K562 (cell line): ENCODE results near the gene WDR5B. TPM values are rescaled to one million over a fixed set of nuclear protein-coding genes. Genes with fewer than 3 reads are reported as not detected.

Experiments used
- BMI1 ChIP-seq: fragments of 150-350 bp; IDR thresholded peaks from 2 replicates; pipeline ENCODE4 v1.6.1; 2014; ENCODE audit warnings: low read length
- FIP1L1 ChIP-seq: fragments of 200-400 bp; formaldehyde crosslinking; IDR thresholded peaks from 2 replicates; pipeline ENCODE4 v1.6.1; 2018; ENCODE audit warnings: mild to moderate bottlenecking, low read depth, low read length; ENCODE audit not compliant: poor library complexity, severe bottlenecking
- HEY1 ChIP-seq: fragments of 250-450 bp; sonication (Bioruptor Pico); IDR thresholded peaks from 2 replicates; pipeline ENCODE4 v1.5.0; 2020; ENCODE audit warnings: mild to moderate bottlenecking, moderate library complexity, borderline replicate concordance
- JUND ChIP-seq, 2 experiments: IDR thresholded peaks; 2 replicates in 1 of 2; 3 replicates in 1 of 2; pipeline ENCODE4 v1.6.1; 2011; ENCODE audit warnings: borderline replicate concordance in 2 of 2, low read depth in 2 of 2, low read length in 2 of 2, improper control_type of control experiment in 1 of 2, missing biosample characterization in 1 of 2, missing genetic modification characterization in 1 of 2, missing genetic modification reagents in 1 of 2
- KAT7 ChIP-seq: sonication (generic); formaldehyde crosslinking; IDR thresholded peaks from 2 replicates; pipeline ENCODE4 v1.8.0; 2022; ENCODE audit warnings: missing genetic modification reagents, mild to moderate bottlenecking, borderline replicate concordance
- POLR2B ChIP-seq: fragments of 450-650 bp; IDR thresholded peaks from 2 replicates; pipeline ENCODE4 v1.6.1; 2018; ENCODE audit warnings: low read depth; ENCODE audit not compliant: partially characterized antibody
- POLR2G ChIP-seq: fragments of 200-400 bp; formaldehyde crosslinking; IDR thresholded peaks from 2 replicates; pipeline ENCODE4 v1.6.1; 2017; ENCODE audit warnings: low read depth, mild to moderate bottlenecking, antibody characterized with exemption, low read length, moderate library complexity
- PTBP1 ChIP-seq: fragments of 200-400 bp; formaldehyde crosslinking; IDR thresholded peaks from 2 replicates; pipeline ENCODE4 v1.6.1; 2017; ENCODE audit warnings: low read depth, low read length
- REST ChIP-seq, 2 experiments: fragments of 450-650 bp; formaldehyde crosslinking in 1 of 2; IDR thresholded peaks; 2 replicates each; pipeline versions ENCODE4 v1.4.0 to v1.6.1; 2014 to 2020; ENCODE audit warnings: mild to moderate bottlenecking in 2 of 2, borderline replicate concordance in 1 of 2, low read depth in 1 of 2
- THRB ChIP-seq: fragments of 450-650 bp; formaldehyde crosslinking; conservative IDR thresholded peaks from 2 replicates; pipeline ENCODE4 v1.4.0; 2022; ENCODE audit warnings: mild to moderate bottlenecking, missing genetic modification characterization
- ZNF431 ChIP-seq: sonication (generic); formaldehyde crosslinking; IDR thresholded peaks from 2 replicates; pipeline ENCODE4 v1.8.0; 2022; ENCODE audit warnings: mild to moderate bottlenecking, missing genetic modification reagents
- polyA plus RNA-seq, 8 experiments: library from polyadenylated mRNA; depleted of rRNA in 4 of 8; stranded (reverse) in 5 of 8; unstranded in 3 of 8; fragments of >200 nt; fragmentation: Nextera tagmentation in 2 of 8; fragmentation: Illumina TruSeq in 1 of 8; extraction: Ambion mirVana in 2 of 8; extraction: Trizol in 1 of 8; gene quantifications; 2 replicates each; pipeline versions ENCODE4 v1.2.1 to v1.2.3, GENCODE V29; 2011 to 2014; ENCODE audit warnings: inconsistent platforms in 1 of 8, missing spikeins in 1 of 8
- total RNA-seq, 7 experiments: library from RNA; depleted of rRNA in 6 of 7; stranded (reverse); fragments of >200 nt in 6 of 7; fragmentation: Illumina TruSeq in 2 of 7; extraction: Trizol in 2 of 7; gene quantifications; 2 replicates each; pipeline versions ENCODE4 v1.2.1 to v1.2.3, GENCODE V29; 2011 to 2021; ENCODE audit warnings: low replicate concordance in 1 of 7

The WDR5B gene
- total and polyA plus RNA-seq, 9 of the 15 experiments (the other 6 are each of a cell fraction or from before 2014, with no cell fraction given), result 2.8 to 10.1 (median 4.2) TPM

DNA sequence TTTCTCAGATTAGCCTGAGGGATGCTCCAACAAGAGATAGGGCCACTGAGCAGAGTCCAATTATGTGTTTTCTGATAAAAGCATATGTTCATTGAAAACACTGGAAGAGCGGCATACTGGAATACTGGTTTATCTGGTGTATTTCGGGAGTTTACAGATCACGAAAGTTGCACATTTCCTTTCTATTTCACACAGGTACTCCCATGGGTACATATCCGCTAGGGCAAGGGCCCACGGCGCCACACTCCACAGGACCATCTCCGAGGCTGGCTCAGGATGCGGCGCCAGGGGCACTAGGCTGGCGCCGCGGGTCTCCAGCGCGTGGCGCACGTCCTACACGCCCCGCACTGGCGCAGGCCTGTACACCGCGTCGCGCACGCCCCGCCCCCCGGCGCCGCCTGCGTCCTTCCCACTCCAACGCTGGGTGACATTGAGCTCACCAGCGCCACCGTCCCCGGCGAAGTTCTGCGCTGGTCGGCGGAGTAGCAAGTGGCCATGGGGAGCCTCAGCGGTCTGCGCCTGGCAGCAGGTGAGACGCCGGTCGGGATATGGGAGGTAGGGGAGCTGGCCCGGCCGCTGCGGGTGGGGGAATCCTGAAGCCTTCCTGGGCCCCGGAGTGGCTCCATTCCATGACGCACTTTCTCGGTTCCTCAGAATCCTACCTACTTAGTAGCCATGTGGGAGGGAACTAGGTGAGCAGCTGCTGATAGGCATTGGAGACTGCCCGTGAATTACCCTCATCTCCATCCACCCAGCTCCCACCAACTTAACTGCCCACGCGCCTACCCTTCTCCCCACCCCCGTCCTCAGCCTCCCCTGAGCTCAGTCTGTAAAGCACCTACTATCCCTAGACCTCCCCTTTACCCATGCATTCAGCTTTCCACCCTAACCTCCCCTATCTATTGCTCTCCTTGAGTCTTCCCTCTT, 31.8 kb downstream of the WDR5B start, which contains the start of gene FAM162A (continued):
- TF ChIP-seq HEY1 (no peak), PTBP1 (no peak), JUND (IDR thresholded peaks at IDR 0.05; ENCODE audit: borderline replicate concordance, low read depth, low read length) (no peak), JUND (tag; IDR thresholded peaks at IDR 0.05; ENCODE audit: borderline replicate concordance, low read depth, low read length) (no peak; the same call in 2 of the 3 replicates), ZNF431 (CRISPR knock-in tag) (peak; percentile 73; the same call in 1 of the 2 replicates), BMI1 (no peak), KAT7 (no peak), REST (IDR thresholded peaks at IDR 0.05; ENCODE audit: borderline replicate concordance) (no peak), REST (CRISPR knock-in tag; IDR thresholded peaks at IDR 0.05; ENCODE audit: low read depth) (no peak), FIP1L1 (peak; percentile 43), POLR2G (peak; percentile 94), POLR2B (peak; percentile 51), THRB (CRISPR knock-in tag) (no peak)
